Activated T-cell treated with anti-CD3 and anti-CD28 coated beads, Interleukin-2, amount 50 U/mL, for 72 hours (primary cell): ENCODE data around the gene LRRC26. TPM values are rescaled to one million over a fixed set of nuclear protein-coding genes. Genes with fewer than 3 reads are reported as not detected.
A peak's percentile ranks its signal among the peaks of the same experiment; 100 is the strongest.

ENCODE experiments used
- ATAC-seq, 2 donors: fragments of 150-1000 bp; cut with Tn5 transposase; replicated peaks in 1 of 2; 2 replicates each; pipeline ENCODE4 v1.10.0; 2021; ENCODE audit warnings: moderate library complexity in 2 of 2, mild to moderate bottlenecking in 1 of 2
- DNase-seq, 2 donors: peaks; one replicate each; pipeline ENCODE4 v3.0.0; 2021 to 2022; ENCODE audit warnings: mixed read lengths in 1 of 2
- H3K27ac Mint-ChIP-seq: one replicate; pipeline ENCODE4 v1.8.0; 2022; ENCODE audit warnings: mild to moderate bottlenecking, moderate library complexity, mixed read lengths
- H3K27me3 Mint-ChIP-seq: one replicate; pipeline ENCODE4 v1.8.0; 2022; ENCODE audit warnings: low read depth, mixed read lengths
- H3K36me3 Mint-ChIP-seq, 2 donors: one replicate each; pipeline ENCODE4 v1.8.0; 2022; ENCODE audit warnings: mixed read lengths in 2 of 2, mild to moderate bottlenecking in 1 of 2; ENCODE audit not compliant: insufficient read depth in 2 of 2
- H3K4me1 Mint-ChIP-seq: one replicate; pipeline ENCODE4 v1.8.0; 2022; ENCODE audit warnings: low read depth, mixed read lengths
- H3K4me3 Mint-ChIP-seq, 2 donors: one replicate each; pipeline ENCODE4 v1.8.0; 2022; ENCODE audit warnings: mild to moderate bottlenecking in 2 of 2, mixed read lengths in 2 of 2, moderate library complexity in 2 of 2
- H3K9me3 Mint-ChIP-seq, 2 donors: one replicate each; pipeline ENCODE4 v1.8.0; 2022; ENCODE audit warnings: mixed read lengths in 2 of 2
- total RNA-seq, 2 donors: library from RNA; stranded (reverse); gene quantifications; one replicate each; pipeline ENCODE4 v1.2.3, GENCODE V29; 2022

LRRC26 gene
- total RNA-seq, 2 donors from 2014 or later = not detected

DNA sequence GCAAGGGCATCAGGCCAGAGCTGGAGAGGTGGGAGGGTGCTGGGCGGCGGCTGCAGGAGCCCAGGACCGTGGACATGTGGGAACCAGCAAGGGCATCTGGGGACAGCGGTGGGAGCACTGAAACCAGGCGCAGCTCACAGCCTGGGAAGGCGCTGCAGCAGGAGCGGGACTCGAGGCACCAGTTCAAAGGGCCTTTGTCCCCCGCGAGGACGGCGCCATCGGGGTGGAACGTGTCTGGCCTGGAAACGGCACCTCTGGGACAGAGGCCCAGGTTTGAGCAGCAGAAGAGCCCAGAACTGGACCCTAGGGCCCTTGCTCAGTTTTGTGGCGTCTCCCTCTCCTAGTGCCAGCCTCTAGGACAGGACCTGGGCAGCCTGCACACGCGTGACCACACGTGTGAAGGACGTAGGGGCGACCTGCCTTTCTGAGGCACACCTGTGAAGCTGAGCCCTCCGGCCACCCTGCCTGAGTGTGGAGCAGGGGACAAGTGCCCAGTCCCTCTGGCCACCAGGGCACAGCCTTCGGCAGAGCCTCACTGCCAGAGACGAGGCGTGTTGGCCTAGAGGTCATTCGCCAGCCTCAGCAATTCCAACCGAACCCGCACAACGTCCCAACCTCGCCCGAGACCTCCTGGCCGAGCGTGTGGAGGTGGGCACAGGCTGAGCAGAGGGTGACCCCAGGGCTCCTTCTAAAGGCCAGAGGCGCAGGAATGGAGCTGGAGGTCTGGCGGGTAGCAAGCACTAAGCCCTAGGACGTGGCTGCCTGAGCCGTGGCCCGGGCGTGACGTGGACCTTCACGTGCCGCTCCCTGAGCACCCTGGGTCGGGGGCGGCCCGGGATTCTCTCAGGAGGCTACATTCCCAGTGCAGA lies 4.2 kb upstream of the LRRC26 start:
- Mint-ChIP-seq H3K27ac (no peak overlapping the region), H3K4me3 (no peak overlapping the region), H3K4me1 (peaks cover 6% of the 10 kb centered on the region), H3K36me3 (no peaks in the 10 kb centered on the region), H3K9me3 (no peaks in the 10 kb centered on the region), H3K27me3 (peaks cover 21% of the 10 kb centered on the region)
- no peak for DNase-seq
- ATAC-seq = no peak

DNA sequence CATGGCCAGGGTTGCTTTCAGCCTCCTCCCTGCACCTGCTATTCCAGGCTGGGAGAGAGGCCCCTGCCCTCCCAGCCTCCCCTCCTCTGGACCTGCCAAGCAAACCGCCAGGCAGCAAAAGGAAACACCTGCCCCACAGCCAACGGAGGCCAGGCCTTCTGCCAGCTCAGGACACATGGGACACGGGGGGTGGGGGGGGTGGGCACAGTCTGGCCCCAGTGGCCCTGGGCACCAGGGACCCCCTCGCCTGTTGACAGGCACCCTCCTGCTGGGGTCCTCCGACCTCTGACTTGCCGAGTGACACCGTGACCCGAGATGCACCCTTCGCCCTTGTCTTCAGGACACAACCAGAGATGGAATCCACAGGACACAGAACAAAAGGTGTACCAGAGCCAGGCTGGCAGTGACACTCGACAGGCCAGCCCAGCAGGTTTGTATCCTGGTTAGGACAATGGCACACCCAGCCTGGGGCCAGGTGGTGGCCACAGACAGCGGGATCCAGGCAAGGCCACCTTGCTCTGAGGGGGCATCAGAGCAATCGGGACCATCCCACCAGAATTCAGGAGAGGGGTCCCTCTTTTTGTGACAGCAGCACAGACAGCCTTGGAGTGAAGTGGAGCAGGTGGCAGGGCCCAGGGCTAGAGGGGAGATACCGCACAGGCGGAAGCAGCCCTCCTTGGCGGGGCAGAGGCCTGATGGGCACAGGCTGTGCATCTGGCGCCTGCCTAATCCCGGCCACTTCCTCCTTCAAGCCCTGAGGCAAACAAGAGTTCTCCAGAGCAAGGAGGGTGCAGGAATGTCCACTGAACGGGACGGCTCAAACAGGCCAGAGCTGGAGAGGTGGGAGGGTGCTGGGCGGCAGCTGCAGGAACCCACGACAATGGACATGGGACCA lies 3.3 kb upstream of the LRRC26 start:
- H3K27ac Mint-ChIP-seq = no peak overlapping the region
- peaks cover 21% of the 10 kb centered on the region for H3K27me3 Mint-ChIP-seq
- H3K4me3 Mint-ChIP-seq = no peak overlapping the region
- no peak for DNase-seq
- H3K4me1 Mint-ChIP-seq = peaks cover 6% of the 10 kb centered on the region
- no peaks in the 10 kb centered on the region for H3K9me3 Mint-ChIP-seq
- no peak for ATAC-seq
- no peaks in the 10 kb centered on the region for H3K36me3 Mint-ChIP-seq

DNA sequence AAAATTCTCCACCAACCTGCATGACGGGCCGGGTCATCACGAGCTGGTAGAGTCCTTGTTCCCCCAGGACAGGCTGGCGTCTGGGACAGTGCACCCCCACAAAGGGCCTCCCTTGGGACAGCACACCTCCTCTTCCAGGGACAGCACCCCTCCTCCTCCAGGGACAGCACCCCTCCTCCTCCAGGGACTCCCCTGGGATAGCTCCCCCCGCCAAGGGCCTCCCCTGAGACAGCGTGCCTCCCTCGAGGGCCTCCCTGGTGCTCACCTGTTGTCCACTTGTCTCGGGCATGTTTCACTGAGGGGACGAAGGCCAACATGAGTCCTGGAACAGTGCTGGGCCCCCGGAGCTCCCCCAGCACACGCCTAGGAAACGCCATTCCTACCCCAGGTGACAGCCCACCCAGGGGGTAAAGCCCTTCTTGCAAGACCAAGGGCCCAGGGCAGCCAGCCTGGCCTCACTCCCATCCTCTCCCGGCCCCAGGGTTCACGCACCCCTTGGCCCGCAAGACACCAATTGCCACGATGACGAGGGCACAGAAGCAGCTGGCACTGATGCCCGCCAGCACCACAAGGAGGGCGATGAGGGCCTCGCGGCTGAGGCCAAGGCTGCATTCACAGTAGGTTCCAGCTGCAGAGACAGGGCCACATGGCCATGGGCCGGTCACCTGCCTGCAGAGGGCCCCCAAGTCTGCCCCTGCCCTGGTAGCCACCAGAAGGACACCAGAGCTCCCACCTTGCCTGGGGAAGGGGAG lies 1.5 kb upstream of the LRRC26 start:
- no peak for DNase-seq
- peaks cover 6% of the 10 kb centered on the region for H3K4me1 Mint-ChIP-seq
- ATAC-seq = no peak
- no peak overlapping the region for H3K27ac Mint-ChIP-seq
- H3K27me3 Mint-ChIP-seq = peaks cover 27% of the 10 kb centered on the region
- H3K36me3 Mint-ChIP-seq = no peaks in the 10 kb centered on the region
- H3K4me3 Mint-ChIP-seq = no peak overlapping the region
- H3K9me3 Mint-ChIP-seq = no peaks in the 10 kb centered on the region

DNA sequence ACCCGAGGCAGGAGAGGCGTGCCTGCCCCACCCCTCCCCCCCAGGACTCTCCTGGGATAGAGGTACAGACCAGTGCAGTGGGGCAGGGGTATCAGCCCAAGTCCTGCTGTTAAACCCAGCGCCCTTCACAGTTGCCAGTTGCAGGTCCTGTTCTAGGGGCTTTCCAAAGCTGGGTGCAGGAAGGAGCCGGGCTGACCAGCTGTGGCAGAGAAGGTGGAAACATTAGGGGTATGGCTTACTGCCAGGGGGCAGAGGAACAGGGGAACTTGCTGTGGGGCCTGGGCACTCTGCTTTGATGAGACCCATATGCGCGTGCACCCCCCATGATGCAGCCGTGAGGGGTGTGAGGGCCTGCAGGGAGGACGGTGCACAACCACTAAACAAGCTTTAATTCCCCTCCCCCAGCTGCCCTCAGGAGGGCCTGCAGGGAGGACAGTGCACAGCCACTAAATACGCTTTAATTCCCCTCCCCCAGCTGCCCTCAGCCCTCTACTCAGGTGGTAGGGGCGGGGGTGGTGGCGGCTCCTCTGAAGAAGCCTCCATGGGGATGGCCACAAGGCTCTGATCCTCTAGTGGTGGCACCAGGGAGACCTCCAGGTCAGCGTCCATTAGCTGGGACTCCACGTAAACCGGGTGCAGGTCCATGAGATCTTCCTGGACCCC lies 766 bp upstream of the LRRC26 start:
- Mint-ChIP-seq H3K27me3 (peaks cover 28% of the 10 kb centered on the region), H3K4me1 (peaks cover 6% of the 10 kb centered on the region), H3K4me3 (no peak overlapping the region), H3K27ac (no peak overlapping the region), H3K9me3 (no peaks in the 10 kb centered on the region), H3K36me3 (no peaks in the 10 kb centered on the region)
- ATAC-seq (no peak), DNase-seq (no peak)

DNA sequence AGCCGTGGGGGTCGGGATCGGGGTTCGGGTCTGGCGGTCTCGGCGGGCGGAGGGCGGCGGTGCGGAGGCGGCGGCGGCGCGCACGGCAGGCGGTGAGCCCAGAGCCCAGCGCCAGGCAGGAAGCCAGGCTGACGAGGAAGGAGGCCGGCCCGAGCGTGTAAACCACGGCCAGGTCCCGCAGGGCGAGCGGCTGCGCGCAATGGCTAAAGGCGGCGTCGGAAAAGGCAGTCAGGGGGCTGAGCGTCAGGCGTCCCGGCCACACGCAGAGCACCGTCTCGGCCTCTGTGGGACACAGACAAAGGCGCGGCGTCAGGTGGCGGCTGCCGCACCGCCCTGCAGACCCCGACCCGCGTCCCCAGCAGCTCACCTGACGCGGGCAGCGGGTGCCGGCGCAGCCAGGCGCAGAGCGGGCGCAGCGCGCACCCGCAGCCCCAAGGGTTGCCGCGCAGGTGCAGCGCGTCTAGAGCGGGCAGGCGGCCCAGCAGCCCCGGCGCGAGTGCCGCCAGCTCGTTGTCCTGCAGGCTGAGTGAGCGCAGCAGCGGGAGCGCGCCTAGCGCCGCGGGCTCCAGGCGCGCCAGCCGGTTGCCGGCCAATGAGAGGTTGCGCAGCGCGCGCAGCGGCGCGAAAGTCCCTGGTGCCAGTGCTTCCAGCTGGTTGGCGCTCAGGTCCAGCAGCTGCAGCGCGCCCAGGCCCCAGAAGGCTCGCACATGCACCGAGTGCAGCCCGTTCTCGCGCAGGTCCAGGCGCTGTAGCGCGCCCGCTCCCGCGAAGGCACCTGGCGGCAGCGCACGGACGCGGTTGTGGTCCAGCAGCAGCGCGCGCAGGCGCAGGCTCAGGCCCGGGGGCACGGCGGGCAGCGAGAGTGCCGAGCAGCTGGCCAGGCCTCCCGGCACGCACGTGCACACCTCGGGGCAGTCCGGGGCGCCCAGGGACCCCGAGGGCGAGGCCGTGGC lies 671 bp downstream of the LRRC26 start:
- Mint-ChIP-seq H3K27ac (no peak overlapping the region), H3K27me3 (peaks cover 28% of the 10 kb centered on the region), H3K36me3 (no peaks in the 10 kb centered on the region), H3K4me1 (peaks cover 6% of the 10 kb centered on the region), H3K9me3 (no peaks in the 10 kb centered on the region), H3K4me3 (peak overlapping the region; percentile 62 to 73)
- peak; percentile 34 to 41 for ATAC-seq
- DNase-seq = peak; percentile 35 to 36

DNA sequence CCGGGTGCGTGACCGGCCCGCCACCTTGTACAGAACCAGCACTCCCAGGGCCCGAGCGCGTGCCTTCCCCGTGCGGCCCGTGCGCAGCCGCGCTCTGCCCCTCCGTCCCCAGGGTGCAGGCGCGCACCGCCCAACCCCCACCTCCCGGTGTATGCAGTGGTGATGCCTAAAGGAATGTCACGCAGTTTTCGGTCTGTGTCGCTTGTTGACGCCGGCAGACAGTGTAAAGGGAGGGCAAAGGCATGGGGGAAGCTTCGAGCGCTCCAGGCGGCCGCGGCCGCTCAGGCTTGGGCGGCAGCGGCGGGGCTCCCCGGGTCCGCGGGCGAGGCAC lies 1.3 kb downstream of the LRRC26 start:
- peak overlapping the region; percentile 59 to 73 for H3K4me3 Mint-ChIP-seq
- H3K4me1 Mint-ChIP-seq = peaks cover 5% of the 10 kb centered on the region
- H3K27ac Mint-ChIP-seq = no peak overlapping the region
- no peaks in the 10 kb centered on the region for H3K9me3 Mint-ChIP-seq
- H3K27me3 Mint-ChIP-seq = peaks cover 26% of the 10 kb centered on the region
- H3K36me3 Mint-ChIP-seq = no peaks in the 10 kb centered on the region
- ATAC-seq (peak; percentile 18 to 21), DNase-seq (peak in 1 of 2 donors; percentile 23)

DNA sequence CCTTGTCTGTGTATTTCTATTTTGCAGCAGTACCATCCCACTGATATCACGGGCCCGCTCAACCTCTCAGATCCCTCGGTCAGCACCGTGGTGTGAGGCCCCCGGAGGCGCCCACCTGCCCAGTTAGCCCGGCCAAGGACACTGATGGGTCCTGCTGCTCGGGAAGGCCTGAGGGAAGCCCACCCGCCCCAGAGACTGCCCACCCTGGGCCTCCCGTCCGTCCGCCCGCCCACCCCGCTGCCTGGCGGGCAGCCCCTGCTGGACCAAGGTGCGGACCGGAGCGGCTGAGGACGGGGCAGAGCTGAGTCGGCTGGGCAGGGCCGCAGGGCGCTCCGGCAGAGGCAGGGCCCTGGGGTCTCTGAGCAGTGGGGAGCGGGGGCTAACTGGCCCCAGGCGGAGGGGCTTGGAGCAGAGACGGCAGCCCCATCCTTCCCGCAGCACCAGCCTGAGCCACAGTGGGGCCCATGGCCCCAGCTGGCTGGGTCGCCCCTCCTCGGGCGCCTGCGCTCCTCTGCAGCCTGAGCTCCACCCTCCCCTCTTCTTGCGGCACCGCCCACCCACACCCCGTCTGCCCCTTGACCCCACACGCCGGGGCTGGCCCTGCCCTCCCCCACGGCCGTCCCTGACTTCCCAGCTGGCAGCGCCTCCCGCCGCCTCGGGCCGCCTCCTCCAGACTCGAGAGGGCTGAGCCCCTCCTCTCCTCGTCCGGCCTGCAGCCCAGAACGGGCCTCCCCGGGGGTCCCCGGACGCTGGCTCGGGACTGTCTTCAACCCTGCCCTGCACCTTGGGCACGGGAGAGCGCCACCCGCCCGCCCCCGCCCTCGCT lies 1.9 kb downstream of the LRRC26 start:
- ATAC-seq = peak; percentile 19 to 25
- no peak overlapping the region for H3K4me3 Mint-ChIP-seq
- H3K27ac Mint-ChIP-seq = no peak overlapping the region
- H3K9me3 Mint-ChIP-seq = no peaks in the 10 kb centered on the region
- H3K4me1 Mint-ChIP-seq = no peaks in the 10 kb centered on the region
- H3K27me3 Mint-ChIP-seq = peaks cover 21% of the 10 kb centered on the region
- no peaks in the 10 kb centered on the region for H3K36me3 Mint-ChIP-seq
- DNase-seq = no peak

DNA sequence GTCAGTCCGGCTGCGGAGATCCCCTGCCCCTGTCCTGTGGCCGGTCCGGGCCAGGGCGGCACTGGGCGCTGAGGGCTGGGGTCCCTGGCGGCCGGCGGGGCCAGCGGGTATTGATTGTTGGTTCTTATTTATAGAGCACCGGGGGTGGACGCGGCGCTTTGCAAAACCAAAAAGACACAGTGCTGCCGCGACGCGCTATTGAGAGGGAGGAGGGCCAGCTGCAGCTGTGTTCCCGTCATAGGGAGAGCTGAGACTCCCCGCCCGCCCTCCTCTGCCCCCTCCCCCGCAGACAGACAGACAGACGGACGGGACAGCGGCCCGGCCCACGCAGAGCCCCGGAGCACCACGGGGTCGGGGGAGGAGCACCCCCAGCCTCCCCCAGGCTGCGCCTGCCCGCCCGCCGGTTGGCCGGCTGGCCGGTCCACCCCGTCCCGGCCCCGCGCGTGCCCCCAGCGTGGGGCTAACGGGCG lies 2.5 kb downstream of the LRRC26 start:
- H3K27me3 Mint-ChIP-seq = peaks cover 21% of the 10 kb centered on the region
- H3K36me3 Mint-ChIP-seq = no peaks in the 10 kb centered on the region
- DNase-seq (no peak), ATAC-seq (no peak)
- H3K4me3 Mint-ChIP-seq = no peak overlapping the region
- no peaks in the 10 kb centered on the region for H3K9me3 Mint-ChIP-seq
- H3K27ac Mint-ChIP-seq = no peak overlapping the region
- H3K4me1 Mint-ChIP-seq = no peaks in the 10 kb centered on the region

DNA sequence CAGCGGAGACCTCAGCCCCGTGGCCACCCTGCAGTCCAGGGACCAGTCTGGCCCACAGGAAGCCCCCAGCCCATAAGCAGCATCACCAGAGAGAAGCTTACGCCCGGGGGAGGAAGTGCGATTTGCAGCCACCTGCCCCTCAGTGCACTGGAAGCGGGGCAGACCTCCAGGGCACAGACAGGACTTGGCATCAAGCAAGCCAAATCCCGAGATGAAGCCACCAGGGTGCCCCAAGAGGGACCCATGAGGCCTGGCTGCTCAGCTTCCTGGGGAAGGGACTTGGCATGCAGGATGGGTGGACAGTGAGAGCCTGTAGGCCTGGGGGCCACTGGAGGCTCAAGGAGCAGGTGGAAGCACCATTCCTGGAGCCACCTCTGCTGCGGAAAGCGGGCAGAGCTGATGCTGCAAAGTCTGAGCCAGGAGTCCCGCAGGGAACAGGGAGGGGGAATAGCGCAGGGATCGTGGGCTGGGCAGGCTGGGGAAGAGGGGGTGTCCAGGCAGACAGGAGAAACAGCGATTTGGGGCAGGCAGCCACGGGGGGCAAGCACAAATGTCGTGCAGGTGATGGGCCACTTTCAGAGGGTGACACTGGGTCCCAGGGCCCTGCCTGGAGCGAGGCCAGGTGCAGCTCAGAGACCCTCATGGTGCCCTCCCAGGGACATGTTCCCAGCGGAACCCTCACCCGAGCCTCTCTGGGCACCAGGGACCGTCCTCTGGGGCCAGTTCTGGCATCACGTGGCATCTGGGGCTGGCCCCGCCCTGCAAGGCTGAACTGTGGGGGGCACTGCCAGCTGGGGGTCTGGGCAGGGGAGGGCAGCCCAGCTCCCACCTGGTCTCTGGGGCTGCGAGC lies 3.2 kb downstream of the LRRC26 start:
- no peak overlapping the region for H3K4me3 Mint-ChIP-seq
- DNase-seq (no peak), ATAC-seq (no peak)
- H3K4me1 Mint-ChIP-seq = no peaks in the 10 kb centered on the region
- H3K36me3 Mint-ChIP-seq = no peaks in the 10 kb centered on the region
- peaks cover 19% of the 10 kb centered on the region for H3K27me3 Mint-ChIP-seq
- no peaks in the 10 kb centered on the region for H3K9me3 Mint-ChIP-seq
- no peak overlapping the region for H3K27ac Mint-ChIP-seq

DNA sequence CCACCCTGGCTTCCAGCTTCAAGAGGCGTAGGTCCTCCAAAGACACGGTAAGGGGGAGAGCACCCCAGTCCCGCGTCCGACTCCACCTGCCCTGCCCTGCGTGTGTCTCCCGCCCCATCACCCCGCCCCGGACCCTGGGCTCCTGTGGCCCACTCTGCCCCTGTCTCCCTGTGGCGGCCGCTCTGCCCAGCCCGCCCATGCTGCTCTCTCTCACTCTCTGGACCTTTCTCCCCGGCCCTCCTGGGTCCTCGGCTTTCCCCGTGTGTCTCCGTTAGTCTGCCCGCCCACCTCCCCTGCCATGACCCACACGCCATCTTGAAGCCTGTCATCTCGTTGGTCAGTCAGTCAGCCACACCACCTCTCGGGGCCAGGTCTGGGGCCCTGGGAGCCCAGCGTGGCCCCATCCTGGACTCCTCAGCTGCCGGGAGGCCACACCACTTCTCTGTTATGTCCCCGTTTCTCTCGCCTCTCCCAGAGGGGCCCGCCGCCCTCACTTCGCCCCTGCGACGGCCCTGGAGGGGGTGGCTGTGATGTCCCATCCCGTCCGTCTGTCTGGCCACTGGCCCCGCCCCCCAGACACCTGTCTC lies 4.5 kb downstream of the LRRC26 start:
- Mint-ChIP-seq H3K9me3 (no peaks in the 10 kb centered on the region), H3K27ac (no peak overlapping the region), H3K4me3 (no peak overlapping the region), H3K27me3 (peaks cover 11% of the 10 kb centered on the region), H3K36me3 (no peaks in the 10 kb centered on the region), H3K4me1 (no peaks in the 10 kb centered on the region)
- DNase-seq (no peak), ATAC-seq (no peak)
